Measurements from ENCODE around the gene RPL5. TPM values are rescaled to one million over a fixed set of nuclear protein-coding genes. Genes with fewer than 3 reads are reported as not detected.

Gene RPL5
- total RNA-seq, 4 donors from 2014 or later = 1,169 to 2,433 (median 2,010) TPM

GRCh38 chr1:92792340-92792782 lies 39.5 kb upstream of the RPL5 start:
- ATAC-seq = no peak
- 27 to 45% methylated on average over 2 to 3 of the region's 3 CpGs for WGBS, 2 donors (ENCODE audit: low coverage in 1 of 2)
- Histone ChIP-seq H3K9me3 (peaks cover 0 to 5% (median 0%) of the 10 kb centered on the region in 3 donors), H3K4me1 (no peaks in the 10 kb centered on the region), H3K27ac (no peak overlapping the region), H3K36me3 (no peaks in the 10 kb centered on the region), H3K27me3 (no peaks in the 10 kb centered on the region), H3K4me3 (no peak overlapping the region)
- no peak for TF ChIP-seq CTCF (IDR thresholded peaks at IDR 0.05)
- no peak for TF ChIP-seq EP300 (IDR thresholded peaks at IDR 0.05)
- TF ChIP-seq POLR2A (IDR thresholded peaks at IDR 0.05) = no peak
- no peak for TF ChIP-seq POLR2AphosphoS5 (IDR thresholded peaks at IDR 0.05)

- no peaks in the 10 kb centered on the region for H3K4me1 ChIP-seq
- no peaks in the 10 kb centered on the region for H3K27me3 ChIP-seq
- no peak for TF ChIP-seq POLR2AphosphoS5 (IDR thresholded peaks at IDR 0.05)
- TF ChIP-seq EP300 (IDR thresholded peaks at IDR 0.05) = no peak
- TF ChIP-seq POLR2A (IDR thresholded peaks at IDR 0.05) = no peak
- no peak for TF ChIP-seq CTCF (IDR thresholded peaks at IDR 0.05)
- WGBS, 2 donors (ENCODE audit: low coverage in 1 of 2) = 79 to 83% methylated on average over 4 of the region's 4 CpGs
- H3K4me3 ChIP-seq = no peak overlapping the region
- no peaks in the 10 kb centered on the region for H3K36me3 ChIP-seq
- no peak overlapping the region for H3K27ac ChIP-seq
- H3K9me3 ChIP-seq = peaks cover 0 to 5% (median 0%) of the 10 kb centered on the region in 3 donors
- no peak for ATAC-seq
Observed at GRCh38 chr1:92795166-92795565, 36.7 kb upstream of the RPL5 start.

- H3K4me3 ChIP-seq = no peak overlapping the region
- no peak overlapping the region for H3K27ac ChIP-seq
Observed at GRCh38 chr1:92797297-92797696, 34.5 kb upstream of the RPL5 start.

GRCh38 chr1:92797961-92798360 lies 33.9 kb upstream of the RPL5 start:
- Histone ChIP-seq H3K4me1 (no peaks in the 10 kb centered on the region), H3K27ac (no peak overlapping the region), H3K4me3 (no peak overlapping the region), H3K27me3 (no peaks in the 10 kb centered on the region), H3K36me3 (no peaks in the 10 kb centered on the region), H3K9me3 (peaks cover 0 to 5% (median 0%) of the 10 kb centered on the region in 3 donors)
- WGBS, 2 donors (ENCODE audit: low coverage in 1 of 2) = 48 to 50% methylated on average over 1 of the region's 1 CpG
- TF ChIP-seq EP300 (IDR thresholded peaks at IDR 0.05) = no peak
- no peak for TF ChIP-seq CTCF (IDR thresholded peaks at IDR 0.05)
- TF ChIP-seq POLR2AphosphoS5 (IDR thresholded peaks at IDR 0.05) = no peak
- no peak for TF ChIP-seq POLR2A (IDR thresholded peaks at IDR 0.05)
- ATAC-seq = no peak

More at GRCh38 chr1:92797297-92797696, 34.5 kb upstream of the RPL5 start:
- Histone ChIP-seq H3K4me1 (no peaks in the 10 kb centered on the region), H3K9me3 (peaks cover 0 to 5% (median 0%) of the 10 kb centered on the region in 3 donors), H3K27me3 (no peaks in the 10 kb centered on the region), H3K36me3 (no peaks in the 10 kb centered on the region)
- TF ChIP-seq CTCF (IDR thresholded peaks at IDR 0.05) (no peak), POLR2A (IDR thresholded peaks at IDR 0.05) (no peak), POLR2AphosphoS5 (IDR thresholded peaks at IDR 0.05) (no peak), EP300 (IDR thresholded peaks at IDR 0.05) (no peak)
- ATAC-seq = no peak

GRCh38 chr1:92803140-92803887 lies 28.5 kb upstream of the RPL5 start:
- ATAC-seq = no peak
- WGBS, 2 donors (ENCODE audit: low coverage in 1 of 2) = 92 to 95% methylated on average over 7 of the region's 7 CpGs
- no peak for TF ChIP-seq POLR2AphosphoS5 (IDR thresholded peaks at IDR 0.05)
- TF ChIP-seq POLR2A (IDR thresholded peaks at IDR 0.05) = no peak
- no peak for TF ChIP-seq CTCF (IDR thresholded peaks at IDR 0.05)
- TF ChIP-seq EP300 (IDR thresholded peaks at IDR 0.05) = no peak
- Histone ChIP-seq H3K27ac (no peak overlapping the region), H3K4me3 (no peak overlapping the region), H3K27me3 (no peaks in the 10 kb centered on the region), H3K9me3 (no peaks in the 10 kb centered on the region), H3K36me3 (no peaks in the 10 kb centered on the region), H3K4me1 (peaks cover 0 to 6% (median 0%) of the 10 kb centered on the region in 3 donors)

Measured in gastroesophageal sphincter (tissue), 4 donors.